DOHH2 (cell line): ENCODE data around the gene STK16.

Experiments used
- EZH2phosphoT487 ChIP-seq: fragments of 200-600 bp; sonication (generic); IDR thresholded peaks from 2 replicates; pipeline ENCODE4 v1.6.1; 2017; ENCODE audit warnings: borderline replicate concordance, mild to moderate bottlenecking, antibody characterized with exemption, low read length, moderate library complexity, mixed read lengths
- TF ChIP-seq, protein P1 (sequence below): fragments of 200-600 bp; sonication (generic); IDR thresholded peaks from one replicate; pipeline ENCODE4 v1.5.1; 2014; ENCODE audit warnings: antibody characterized with exemption, mild to moderate bottlenecking, low read depth, low read length; ENCODE audit not compliant: poor library complexity, severe bottlenecking

DNA sequence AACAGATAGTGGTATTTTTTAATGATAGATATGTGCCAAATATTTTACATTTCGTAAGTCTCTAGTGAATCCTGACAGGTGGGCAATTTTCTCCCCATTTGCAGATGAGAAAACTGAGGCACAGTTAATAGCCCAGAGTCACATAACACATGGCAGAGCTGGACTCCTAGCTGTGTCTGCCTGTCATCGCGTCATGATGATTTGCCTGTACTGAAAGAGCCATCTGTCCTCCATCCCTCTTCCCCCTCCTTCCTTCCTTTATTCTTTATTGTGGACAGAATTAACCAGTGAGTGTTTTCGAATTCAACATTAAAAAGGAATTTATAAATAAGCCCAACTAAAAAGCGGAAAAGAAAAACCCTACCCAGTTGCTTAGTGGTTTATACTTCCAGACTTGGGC, 37.1 kb downstream of the STK16 start:
- TF ChIP-seq, protein P1, sequence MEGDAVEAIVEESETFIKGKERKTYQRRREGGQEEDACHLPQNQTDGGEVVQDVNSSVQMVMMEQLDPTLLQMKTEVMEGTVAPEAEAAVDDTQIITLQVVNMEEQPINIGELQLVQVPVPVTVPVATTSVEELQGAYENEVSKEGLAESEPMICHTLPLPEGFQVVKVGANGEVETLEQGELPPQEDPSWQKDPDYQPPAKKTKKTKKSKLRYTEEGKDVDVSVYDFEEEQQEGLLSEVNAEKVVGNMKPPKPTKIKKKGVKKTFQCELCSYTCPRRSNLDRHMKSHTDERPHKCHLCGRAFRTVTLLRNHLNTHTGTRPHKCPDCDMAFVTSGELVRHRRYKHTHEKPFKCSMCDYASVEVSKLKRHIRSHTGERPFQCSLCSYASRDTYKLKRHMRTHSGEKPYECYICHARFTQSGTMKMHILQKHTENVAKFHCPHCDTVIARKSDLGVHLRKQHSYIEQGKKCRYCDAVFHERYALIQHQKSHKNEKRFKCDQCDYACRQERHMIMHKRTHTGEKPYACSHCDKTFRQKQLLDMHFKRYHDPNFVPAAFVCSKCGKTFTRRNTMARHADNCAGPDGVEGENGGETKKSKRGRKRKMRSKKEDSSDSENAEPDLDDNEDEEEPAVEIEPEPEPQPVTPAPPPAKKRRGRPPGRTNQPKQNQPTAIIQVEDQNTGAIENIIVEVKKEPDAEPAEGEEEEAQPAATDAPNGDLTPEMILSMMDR: no peak
- TF ChIP-seq EZH2phosphoT487: no peak
